Caki2 (cell line): ENCODE measurements around the gene CLRN3. TPM values are rescaled to one million over a fixed set of nuclear protein-coding genes. Genes with fewer than 3 reads are reported as not detected.
A peak's percentile ranks its signal among the peaks of the same experiment; 100 is the strongest.

Experiments used
- DNase-seq: peaks from one replicate; pipeline ENCODE4 v3.0.0-alpha.2; 2015; ENCODE audit warnings: low read depth
- in situ Hi-C: cut with HindIII; loops from 2 replicates; pipeline ENCODE4 v1.10.0; 2016; ENCODE audit warnings: low sequenced_read_pairs, low pct_unique_long_range_greater_than_20kb, mixed read lengths
- total RNA-seq: library from RNA; depleted of rRNA; stranded (reverse); fragments of >200 nt; shearing (Covaris generic); gene quantifications from 2 replicates; pipeline ENCODE4 v1.2.3, GENCODE V29; 2014; ENCODE audit warnings: low replicate concordance

CLRN3 gene
- total RNA-seq, 1 experiment from 2014 or later = not detected

- in situ Hi-C loops = no loop called here
- no peak for DNase-seq
Measured at GRCh38 chr10:127921075-127921752, 28.5 kb upstream of the CLRN3 start.

- in situ Hi-C loops = no loop called here
- no peak for DNase-seq
Measured at GRCh38 chr10:127920306-127921074, 27.7 kb upstream of the CLRN3 start.

- in situ Hi-C loops = no loop called here
- peak; percentile 57 for DNase-seq
Measured at GRCh38 chr10:127919418-127920271, 26.9 kb upstream of the CLRN3 start.

- DNase-seq = no peak
- in situ Hi-C loops = no loop called here
Measured at GRCh38 chr10:127918572-127918971, 25.8 kb upstream of the CLRN3 start.

- no peak for DNase-seq
- in situ Hi-C loops = no loop called here
Measured at GRCh38 chr10:127916826-127917225, 24.1 kb upstream of the CLRN3 start.

- in situ Hi-C loops = no loop called here
- no peak for DNase-seq
Measured at GRCh38 chr10:127915324-127915723, 22.6 kb upstream of the CLRN3 start.

- DNase-seq = no peak
- in situ Hi-C loops = no loop called here
Measured at GRCh38 chr10:127913368-127913759, 20.6 kb upstream of the CLRN3 start.

- in situ Hi-C loops = no loop called here
- DNase-seq = no peak
Measured at GRCh38 chr10:127912607-127913367, 20.0 kb upstream of the CLRN3 start.

GRCh38 chr10:127911867-127912257 lies 19.1 kb upstream of the CLRN3 start:
- DNase-seq = no peak
- in situ Hi-C loops = no loop called here

GRCh38 chr10:127911218-127911866 lies 18.6 kb upstream of the CLRN3 start:
- in situ Hi-C loops = no loop called here
- peak; percentile 19 for DNase-seq

- DNase-seq = peak; percentile 8
- in situ Hi-C loops = no loop called here
Measured at GRCh38 chr10:127910464-127910770, 17.7 kb upstream of the CLRN3 start.

- in situ Hi-C loops = no loop called here
- no peak for DNase-seq
Measured at GRCh38 chr10:127909716-127910463, 17.1 kb upstream of the CLRN3 start.

GRCh38 chr10:127908959-127909267 lies 16.2 kb upstream of the CLRN3 start:
- in situ Hi-C loops = no loop called here
- no peak for DNase-seq

GRCh38 chr10:127908106-127908958 lies 15.6 kb upstream of the CLRN3 start:
- in situ Hi-C loops = no loop called here

GRCh38 chr10:127907411-127908105 lies 14.8 kb upstream of the CLRN3 start:
- in situ Hi-C loops = no loop called here
- peak; percentile 21 for DNase-seq

More at GRCh38 chr10:127908106-127908958, 15.6 kb upstream of the CLRN3 start:
- DNase-seq = peak; percentile 69
